GM19455 (cell line): ENCODE results near the gene RTF2.
"Not testable (repeated sequence)": the region's sequence is repeated elsewhere in the genome, so short reads cannot be mapped to it uniquely, and the experiment has no call there.

Experiments used
- ATAC-seq: cut with Tn5 transposase; IDR thresholded peaks from one replicate; pipeline ENCODE4 v1.9.1; 2021; ENCODE audit not compliant: unreplicated experiment

RTF2 gene

DNA sequence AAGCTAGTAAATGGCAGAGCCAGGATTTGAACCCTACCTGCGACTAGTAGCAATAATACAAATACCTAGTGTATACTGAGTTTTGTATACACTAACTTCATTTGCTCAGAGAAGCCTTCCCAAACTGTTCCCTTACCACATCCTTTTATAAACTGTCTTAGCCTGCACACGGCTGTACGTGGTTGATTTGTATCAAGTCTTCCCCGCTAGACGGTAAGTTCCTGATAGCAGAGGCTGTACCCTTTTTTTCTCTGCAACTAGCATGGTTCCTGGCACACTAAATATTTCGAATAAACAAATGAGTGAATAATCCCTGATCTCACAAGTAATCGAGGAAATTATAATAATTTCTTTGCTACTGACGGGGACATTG, 636 bp downstream of the RTF2 start:
- ATAC-seq: no peak

DNA sequence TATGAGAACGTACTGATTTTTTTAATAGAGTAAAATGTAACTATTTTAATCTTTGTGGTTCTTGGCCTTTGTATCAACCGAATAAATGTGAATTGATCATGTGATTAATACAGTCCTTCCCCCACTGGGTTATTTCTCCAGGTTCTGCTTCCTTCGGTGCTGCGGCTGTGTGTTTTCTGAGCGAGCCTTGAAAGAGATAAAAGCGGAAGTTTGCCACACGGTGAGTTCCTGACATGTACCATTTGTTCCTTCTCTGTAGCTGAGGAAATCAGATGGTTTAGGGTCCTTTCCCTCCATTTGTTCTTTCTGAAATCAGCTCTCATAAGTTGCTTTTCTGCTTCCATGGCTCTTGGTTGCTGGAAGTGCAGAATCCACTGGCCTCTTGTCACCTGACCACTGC, 15.5 kb downstream of the RTF2 start:
- ATAC-seq: no peak

DNA sequence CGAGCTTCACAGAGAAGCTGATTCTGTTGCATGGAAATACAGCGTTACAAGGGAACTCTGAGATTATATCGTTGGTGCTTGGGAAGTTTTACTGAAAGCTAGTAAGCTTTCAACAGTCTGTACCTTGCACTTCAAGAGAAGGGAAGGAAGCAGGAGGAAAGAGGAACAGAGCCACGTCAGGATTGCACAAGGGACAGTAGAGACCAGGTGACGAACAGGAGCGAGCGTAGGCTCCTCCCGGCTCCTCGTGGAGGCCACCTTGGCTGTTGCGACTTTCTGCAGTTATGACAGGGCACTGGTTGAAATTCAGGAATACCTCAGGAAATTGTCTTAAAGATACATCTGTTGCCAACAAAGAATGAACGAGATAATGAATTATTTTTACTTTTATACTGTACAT, 18.8 kb downstream of the RTF2 start:
- ATAC-seq: no peak

DNA sequence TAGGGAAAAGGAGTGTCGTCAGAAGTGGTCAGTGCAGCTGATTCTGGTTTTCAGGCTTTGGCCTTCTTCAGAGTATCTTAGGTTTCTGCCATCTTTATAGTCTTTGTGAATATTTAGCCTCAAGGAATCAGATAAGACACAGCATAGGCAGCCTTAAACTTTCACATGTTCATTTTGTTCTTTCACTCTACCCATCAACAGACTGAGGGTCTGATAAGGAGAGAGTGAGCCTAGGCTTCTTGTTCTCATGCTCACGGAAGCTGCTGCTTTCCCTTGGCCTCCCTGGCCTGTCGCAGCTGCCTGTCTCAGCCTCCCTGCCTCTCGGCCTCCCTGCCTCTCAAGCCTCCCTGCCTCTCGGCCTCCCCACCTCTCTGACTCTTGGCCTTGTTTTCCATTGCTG, 20.1 kb downstream of the RTF2 start:
- ATAC-seq: no peak

DNA sequence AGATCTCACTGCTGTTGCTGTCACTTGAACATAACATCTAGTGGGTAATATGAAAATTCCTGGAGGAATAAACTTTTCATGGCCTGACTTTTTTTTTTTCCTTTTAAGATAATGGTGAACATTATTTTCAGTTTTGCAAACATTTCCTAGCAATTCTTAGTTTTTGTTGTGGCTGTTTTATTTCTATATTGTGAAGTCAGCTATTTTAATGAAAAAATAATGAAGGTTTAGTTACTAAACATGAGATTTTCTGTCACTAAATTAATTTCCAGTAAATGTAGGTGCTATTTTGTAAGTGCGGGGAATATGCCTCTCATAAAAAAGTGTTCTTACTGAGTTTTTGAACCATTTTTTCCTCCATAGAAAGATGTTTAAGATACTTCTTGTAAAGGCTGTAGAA, 32.7 kb downstream of the RTF2 start:
- ATAC-seq: no peak

DNA sequence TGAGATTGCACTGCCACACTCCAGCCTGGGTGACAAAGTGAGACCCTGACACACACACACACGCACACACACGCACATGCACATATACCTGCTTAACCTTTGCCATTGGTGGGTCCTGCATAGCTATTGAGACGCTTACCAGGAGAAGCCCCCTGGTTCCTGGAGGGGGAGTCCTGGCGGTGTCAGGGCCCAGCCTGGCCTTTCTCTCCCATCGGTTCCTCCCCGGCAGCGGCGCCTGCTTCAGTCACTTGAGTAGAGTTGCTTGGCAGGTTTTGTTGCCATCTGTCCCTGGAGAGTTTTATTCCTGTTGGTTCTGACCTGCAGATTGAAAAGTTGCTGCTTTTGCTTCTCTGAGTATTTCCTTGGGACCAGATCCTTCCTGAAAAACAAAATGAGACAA, 35.5 kb downstream of the RTF2 start:
- ATAC-seq: no peak

DNA sequence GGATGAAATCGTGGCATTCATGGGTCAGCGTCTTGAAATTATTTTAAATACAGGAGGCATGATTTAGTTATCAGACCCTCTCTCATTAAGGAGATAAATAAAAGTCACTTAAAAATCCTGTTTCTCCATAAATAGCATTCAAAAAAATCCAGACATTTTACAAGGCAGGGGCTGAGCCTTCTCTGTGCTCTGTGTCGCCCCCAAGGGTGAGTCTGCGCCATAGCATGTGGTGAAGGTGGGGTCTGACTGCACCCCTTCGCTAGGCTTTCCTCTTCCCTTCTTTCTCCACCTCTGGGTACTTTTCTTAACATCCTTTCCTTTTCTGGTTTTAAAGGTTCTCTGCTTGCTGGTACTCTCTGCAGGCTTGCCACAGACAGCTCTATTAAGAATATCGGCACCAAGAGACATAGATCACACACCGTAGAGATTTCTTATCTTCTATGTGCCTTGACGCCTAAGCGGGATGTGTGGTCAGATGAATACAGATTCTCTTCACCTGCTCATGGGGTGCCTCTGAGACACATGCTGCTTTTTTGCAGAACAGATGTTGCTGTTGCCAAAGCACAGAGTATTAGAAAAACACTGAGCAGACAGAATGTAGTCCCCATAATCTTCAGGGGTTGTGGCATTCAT, 36.1 kb downstream of the RTF2 start:
- ATAC-seq: no peak

DNA sequence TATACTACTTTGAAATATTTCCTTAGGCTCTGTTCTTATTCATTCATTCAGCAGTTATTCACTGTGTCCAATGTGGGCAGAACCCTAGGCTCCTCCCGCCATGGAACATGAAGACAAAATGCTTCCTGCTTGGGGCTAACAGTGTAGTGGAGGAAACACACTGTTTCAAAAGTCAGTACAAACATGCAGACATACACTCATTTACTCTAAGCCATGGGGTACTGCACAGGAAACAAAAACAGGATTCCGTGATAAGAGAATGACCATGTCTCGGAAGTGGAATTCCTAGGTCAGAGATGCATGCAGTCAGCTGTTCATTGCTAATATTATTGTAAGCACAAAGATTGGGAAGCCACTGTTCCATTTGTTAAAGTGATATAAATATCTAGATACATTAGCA, 37.7 kb downstream of the RTF2 start:
- ATAC-seq: no peak

DNA sequence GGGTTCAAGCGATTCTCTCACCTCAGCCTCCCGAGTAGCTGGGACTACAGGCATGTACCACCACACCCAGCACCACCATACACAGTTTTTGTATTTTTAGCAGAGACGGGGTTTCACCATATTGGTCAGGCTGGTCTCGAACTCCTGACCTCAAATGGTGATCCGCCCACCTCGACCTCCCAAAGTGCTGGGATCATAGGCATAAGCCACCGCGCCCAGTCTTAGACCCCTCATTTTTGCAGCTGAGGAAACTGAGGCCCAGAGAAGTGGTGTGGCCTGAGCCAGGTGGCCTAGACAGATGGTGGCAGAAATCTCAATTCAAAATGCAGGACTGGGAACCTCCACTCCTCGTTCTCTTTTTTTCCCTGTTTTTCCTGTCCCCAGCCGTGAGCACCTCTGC, 43.5 kb downstream of the RTF2 start:
- ATAC-seq: no peak

DNA sequence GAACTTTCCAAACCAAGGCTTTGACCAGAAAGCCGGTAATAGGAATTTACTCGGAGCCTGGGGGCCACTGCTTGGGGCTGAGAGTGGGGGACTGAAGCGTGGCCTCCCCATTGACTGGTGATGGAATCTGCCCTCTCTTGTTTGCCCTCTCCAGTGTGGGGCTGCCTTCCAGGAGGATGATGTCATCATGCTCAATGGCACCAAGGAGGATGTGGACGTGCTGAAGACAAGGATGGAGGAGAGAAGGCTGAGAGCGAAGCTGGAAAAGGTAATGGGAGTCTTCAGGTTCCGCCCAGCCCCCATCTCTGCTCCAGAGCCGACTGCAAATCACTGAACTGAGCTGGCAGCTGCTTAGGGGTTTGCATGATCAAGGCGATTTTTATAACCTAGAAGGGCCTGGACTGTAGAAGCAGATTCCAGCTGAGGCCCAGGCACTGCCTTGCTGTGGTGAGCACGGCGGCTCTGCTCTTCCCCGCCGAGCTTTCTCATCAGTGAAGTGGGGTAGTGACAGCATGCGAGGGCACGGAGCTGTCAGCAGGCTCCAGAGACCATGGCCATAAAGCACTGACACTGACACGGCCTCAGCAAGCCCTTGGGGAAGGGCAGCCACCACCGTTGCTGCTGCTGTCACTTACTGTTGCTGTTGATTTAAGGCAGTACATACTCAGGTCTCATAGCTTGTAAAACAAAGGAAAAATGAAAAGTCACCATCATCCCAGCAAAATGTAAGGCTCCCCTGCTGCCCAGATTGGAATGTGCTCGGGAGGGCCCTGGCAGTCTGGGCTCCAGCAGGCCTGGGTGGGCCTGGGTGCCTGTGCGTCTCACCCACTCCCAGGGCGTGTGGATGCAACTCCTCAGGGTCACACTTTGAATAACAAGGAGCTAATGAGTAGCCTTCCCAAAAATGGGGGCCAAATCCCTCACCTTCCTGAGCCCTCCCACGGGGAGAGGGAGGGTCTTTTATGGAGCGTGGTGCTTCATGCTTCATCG, 45.0 kb downstream of the RTF2 start:
- ATAC-seq: no peak

DNA sequence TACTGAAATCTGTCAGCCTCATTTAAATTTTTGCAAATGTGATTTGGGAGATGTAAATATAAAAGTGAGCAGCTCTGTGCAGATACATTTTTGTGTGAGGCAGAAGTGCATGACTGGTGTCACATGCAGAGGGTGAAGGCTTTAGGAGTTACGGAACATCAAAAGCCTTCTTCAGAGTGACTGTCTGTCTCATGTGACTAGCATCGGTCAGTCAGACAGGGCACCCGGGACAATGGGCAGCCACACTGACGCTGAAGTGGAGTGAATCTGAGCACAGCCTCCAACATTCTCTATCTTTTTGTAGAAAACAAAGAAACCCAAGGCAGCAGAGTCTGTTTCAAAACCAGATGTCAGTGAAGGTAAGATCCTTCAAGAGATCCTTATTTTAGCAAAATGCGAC, 48.2 kb downstream of the RTF2 start:
- no peak for ATAC-seq

DNA sequence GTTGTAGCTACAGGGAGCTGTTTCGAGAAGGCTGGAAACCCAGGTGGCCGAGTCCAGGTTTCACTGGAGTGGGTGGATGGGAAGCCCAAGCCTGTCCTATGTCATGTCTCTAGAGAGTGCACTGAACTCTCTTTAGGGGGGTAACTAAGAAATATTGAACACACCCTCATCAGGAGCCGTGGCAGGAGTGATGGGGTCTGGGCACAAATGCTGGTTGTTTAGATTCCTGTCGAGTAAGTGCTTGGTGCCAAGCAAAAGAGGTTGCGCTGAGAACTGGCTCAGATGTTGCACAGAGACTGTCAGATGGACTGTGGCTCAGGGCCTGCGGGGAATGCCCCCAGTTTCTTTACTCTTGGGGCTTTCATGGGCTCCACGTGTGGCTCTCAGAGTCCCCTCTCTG, 48.8 kb downstream of the RTF2 start:
- ATAC-seq: no peak

DNA sequence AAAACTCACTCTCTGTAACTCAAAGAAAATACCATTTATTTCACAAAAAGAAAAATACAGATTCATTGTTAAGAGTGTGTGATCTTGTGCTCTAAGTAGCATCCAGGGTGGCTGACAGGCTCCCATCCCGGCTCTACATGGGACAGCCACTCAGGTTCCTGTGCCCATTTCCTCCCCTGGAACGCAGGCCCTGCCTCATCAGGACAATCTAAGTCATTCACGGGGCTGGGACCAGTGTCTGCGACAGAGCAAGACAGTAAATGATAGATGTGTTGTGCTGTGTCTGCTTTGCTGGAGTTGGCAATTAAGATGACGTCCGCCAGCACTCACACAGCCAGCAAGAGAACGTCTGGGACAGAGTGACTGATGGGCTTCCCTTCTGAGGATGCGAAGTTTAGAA, 49.2 kb downstream of the RTF2 start:
- no peak for ATAC-seq

DNA sequence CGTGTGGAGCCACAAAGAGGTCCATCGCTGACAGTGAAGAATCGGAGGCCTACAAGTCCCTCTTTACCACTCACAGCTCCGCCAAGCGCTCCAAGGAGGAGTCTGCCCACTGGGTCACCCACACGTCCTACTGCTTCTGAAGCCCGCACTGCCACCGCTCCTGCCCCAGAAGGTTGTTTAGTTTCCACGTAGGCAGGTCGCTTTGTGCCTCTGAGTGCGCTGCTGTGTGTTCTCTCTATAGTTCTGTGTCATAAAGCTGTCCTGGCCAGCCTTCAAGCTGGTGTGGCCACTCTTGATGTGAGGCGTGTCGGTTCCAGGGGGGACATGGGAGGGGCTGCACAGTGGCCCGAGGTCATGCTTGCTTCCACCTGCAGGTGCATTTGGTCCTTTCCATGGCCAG, 49.7 kb downstream of the RTF2 start:
- no peak for ATAC-seq

DNA sequence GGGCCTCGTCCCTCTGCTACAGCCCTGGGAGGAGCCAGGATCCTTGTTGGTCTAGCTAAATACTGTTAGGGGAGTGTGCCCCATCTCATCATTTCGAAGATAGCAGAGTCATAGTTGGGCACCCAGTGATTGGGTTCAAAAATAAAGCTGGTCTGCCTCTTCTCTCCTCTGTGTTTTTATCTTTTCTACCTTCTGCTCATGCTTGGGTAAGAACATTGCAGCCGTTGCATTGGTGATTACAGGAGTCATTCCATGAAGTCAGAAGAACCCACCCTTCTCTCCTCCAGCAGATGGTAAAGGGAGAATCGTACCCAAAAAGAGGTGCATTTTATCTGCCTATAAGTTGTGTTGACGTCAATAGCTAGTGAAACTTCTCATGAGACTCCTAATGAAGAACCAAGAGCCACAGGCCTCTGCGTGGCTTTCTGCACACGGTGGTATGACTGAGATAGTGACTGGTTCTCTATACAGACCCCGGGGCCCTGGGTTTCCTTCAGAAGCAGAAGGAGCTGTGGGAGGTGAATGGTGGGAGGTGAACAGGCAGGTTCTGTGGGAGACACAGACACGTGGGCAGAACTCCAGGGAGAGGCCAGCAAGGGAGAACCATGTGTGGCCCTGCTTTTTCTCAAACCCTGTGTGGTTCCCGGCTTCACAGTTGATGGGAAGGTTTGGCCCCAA, 50.4 kb downstream of the RTF2 start:
- no peak for ATAC-seq

DNA sequence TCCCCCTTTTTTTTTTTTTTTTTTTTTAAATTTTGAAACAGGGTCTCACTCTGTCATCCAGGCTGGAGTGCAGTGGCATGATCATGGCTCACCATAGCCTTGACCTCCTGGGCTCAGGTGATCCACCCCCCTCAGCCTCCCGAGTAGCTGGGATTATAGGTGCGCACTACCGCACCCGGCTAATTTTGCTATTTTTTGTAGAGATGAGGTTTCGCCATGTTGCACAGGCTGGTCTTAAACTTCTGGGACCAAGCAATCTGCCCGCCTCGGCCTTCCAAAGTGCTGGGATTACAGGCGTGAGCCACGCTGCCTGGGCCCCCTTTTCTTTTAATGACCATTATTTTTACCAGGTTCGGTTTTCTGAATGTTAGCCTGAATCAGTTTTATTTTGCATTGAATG, 51.1 kb downstream of the RTF2 start:
- no peak for ATAC-seq

DNA sequence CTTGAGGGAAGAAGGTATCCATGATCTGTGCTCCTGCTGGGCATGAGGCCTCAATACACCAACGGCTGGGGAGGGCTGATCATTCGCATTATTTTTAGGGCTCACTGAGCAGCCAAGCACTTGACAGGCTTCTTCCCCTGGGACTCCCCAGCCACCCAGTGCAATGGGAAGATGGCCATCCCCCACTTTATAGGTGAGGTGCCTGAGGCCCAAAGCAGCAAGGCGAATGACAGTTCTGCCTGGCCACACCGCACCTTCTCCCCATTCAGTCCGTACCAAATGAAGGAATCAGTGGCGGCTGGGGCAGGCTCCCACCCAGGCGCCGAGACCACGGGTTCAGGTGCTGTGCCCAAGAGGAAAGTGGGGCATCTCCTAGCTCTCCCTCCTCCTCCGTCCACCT, 51.8 kb downstream of the RTF2 start:
- no peak for ATAC-seq

DNA sequence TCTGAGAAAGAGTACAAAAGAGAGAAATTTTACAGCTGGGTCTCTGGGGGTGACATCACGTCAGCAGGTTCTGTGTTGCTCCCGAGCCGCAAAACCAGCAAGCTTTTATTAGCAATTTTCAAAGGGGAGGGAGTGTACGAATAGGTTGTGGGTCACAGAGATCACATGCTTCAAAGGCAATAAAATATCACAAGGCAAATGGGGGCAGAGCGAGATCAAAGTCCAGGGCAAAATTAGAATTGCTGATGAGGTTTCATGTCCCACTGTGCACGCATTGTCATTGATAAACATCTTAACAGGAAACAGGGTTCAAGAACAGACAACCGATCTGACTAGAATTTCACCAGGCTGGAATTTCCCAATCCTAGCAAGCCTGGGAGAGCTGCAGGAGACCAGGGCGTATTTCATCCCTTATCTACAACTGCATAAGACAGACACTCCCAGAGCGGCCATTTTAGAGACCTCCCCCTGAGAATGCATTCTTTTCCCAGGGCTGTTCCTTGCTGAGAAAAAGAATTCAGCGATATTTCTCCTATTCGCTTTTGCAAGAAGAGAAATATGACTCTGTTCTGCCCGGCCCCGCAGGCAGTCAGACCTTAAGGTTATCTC, 52.4 kb downstream of the RTF2 start:
- not testable (repeated sequence) for ATAC-seq

DNA sequence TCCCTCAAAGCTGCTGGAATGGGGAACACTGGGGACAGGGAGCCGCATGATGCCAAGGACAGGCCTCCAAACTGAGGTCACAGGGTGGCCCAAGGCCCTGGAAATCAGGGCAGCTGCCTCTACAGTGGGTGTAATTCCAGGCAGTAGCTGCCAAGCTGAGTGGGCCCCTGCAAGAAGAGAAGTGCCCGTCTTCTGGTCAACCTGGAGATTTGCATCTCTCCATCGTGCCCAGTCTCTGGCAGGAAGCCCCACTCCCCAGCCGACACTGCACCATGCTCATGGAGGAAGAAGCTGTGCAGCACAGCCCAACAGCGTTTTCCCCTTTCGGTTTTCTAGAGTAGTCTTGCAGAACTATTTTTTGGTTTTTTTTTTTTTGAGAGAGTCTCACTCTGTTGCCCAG, 53.9 kb downstream of the RTF2 start:
- no peak for ATAC-seq

DNA sequence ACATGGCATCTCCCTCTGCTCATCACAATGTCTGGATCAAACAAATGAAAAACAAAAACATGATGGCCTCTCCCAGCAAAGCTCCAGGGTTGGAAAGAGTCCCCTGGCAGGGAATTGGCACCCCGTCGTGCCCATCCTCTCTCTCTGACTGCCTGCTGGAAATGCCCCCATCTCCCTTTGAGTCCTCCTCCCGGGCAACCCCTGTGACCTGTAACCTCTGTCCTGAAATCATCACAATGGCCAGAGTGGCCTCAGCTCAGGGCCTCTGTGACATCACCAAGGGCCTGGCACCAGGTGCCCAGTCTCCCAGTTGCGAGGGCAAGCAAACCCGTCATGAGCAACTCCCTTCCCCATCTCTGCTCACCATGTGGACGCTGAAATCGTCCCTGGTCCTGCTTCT, 56.0 kb downstream of the RTF2 start, which contains the start of gene FAM209A:
FAM209A (plus strand) TSS at position 301 of the 400 bp plus-strand sequence; CDS start at position 366, 65 bp downstream.
- not testable (repeated sequence) for ATAC-seq

DNA sequence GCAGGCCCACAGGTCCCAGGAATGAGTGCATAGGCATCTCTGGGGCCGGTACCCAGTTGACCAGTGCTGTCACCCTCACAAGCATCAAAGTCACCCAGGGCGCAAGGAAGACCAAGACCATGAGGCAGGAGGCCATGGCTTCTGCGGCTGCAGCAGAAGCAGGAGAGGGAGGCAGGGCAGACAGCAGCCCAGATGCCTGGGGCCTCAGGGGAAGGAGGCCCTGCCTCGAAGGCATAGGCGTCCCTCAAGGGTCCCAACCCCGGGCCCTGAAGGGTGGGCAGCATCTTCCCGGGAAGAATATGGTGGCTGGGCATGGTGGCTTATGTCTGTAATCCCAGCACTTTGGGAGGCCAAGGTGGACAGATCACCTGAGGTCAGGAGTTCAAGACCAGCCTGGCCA, 59.1 kb downstream of the RTF2 start:
- ATAC-seq: no peak
